HepG2 (cell line): ENCODE results near the gene NOXO1. TPM values are rescaled to one million over a fixed set of nuclear protein-coding genes. Genes with fewer than 3 reads are reported as not detected.

Experiments
- BRCA1 ChIP-seq: sonication (generic); formaldehyde crosslinking; IDR thresholded peaks from 2 replicates; pipeline ENCODE4 v1.4.0; 2020; ENCODE audit warnings: missing genetic modification reagents
- GLI4 ChIP-seq: sonication (generic); formaldehyde crosslinking; IDR thresholded peaks from 2 replicates; pipeline ENCODE4 v1.5.1; 2020; ENCODE audit warnings: missing genetic modification reagents, mild to moderate bottlenecking, moderate library complexity, borderline replicate concordance
- MIXL1 ChIP-seq: IDR thresholded peaks from 2 replicates; pipeline ENCODE4 v1.6.1; 2016
- PPARG ChIP-seq: conservative IDR thresholded peaks from 2 replicates; pipeline ENCODE4 v1.6.1; 2016; ENCODE audit warnings: missing biosample characterization, missing genetic modification reagents
- ZFP36L1 ChIP-seq: sonication (generic); formaldehyde crosslinking; IDR thresholded peaks from 2 replicates; pipeline ENCODE4 v1.8.0; 2022; ENCODE audit warnings: mild to moderate bottlenecking, missing genetic modification reagents, moderate library complexity
- ZMAT3 ChIP-seq: sonication (generic); formaldehyde crosslinking; conservative IDR thresholded peaks from 2 replicates; pipeline ENCODE4 v1.7.0; 2021; ENCODE audit warnings: missing genetic modification reagents
- ZNF552 ChIP-seq: sonication (generic); formaldehyde crosslinking; IDR thresholded peaks from 2 replicates; pipeline ENCODE4 v1.9.0; 2022; ENCODE audit warnings: missing genetic modification reagents, mild to moderate bottlenecking, borderline replicate concordance
- ZNF557 ChIP-seq: sonication (generic); formaldehyde crosslinking; IDR thresholded peaks from 2 replicates; pipeline ENCODE4 v1.4.0; 2020; ENCODE audit warnings: missing genetic modification reagents
- polyA plus RNA-seq, 8 experiments: library from polyadenylated mRNA; depleted of rRNA in 3 of 8; stranded (reverse) in 7 of 8; unstranded in 1 of 8; fragments of >200 nt; fragmentation: Illumina TruSeq in 4 of 8; extraction: Trizol in 4 of 8; gene quantifications; 2 replicates each; pipeline versions ENCODE4 v1.2.1 to v1.2.3, GENCODE V29; 2011 to 2016; ENCODE audit warnings: low read depth in 4 of 8, missing spikeins in 1 of 8, mixed read lengths in 1 of 8; ENCODE audit not compliant: insufficient read depth in 1 of 8
- total RNA-seq, 5 experiments: library from RNA; depleted of rRNA; stranded (reverse); fragments of >200 nt; fragmentation: Illumina TruSeq; extraction: Trizol; gene quantifications; 2 replicates each; pipeline ENCODE4 v1.2.3, GENCODE V29; 2016; ENCODE audit warnings: low read depth in 1 of 5
- TF ChIP-seq, protein P1 (sequence below): fragments of 450-650 bp; IDR thresholded peaks from 2 replicates; pipeline ENCODE4 v1.6.1; 2017; ENCODE audit warnings: mild to moderate bottlenecking
- TF ChIP-seq, protein P2 (sequence below): sonication (generic); formaldehyde crosslinking; IDR thresholded peaks from 2 replicates; pipeline ENCODE4 v1.5.1; 2020; ENCODE audit warnings: mild to moderate bottlenecking, missing genetic modification reagents, borderline replicate concordance
- TF ChIP-seq, protein P3 (sequence below): sonication (generic); formaldehyde crosslinking; IDR thresholded peaks from 2 replicates; pipeline ENCODE4 v1.5.0; 2020; ENCODE audit warnings: mild to moderate bottlenecking, missing genetic modification reagents
- TF ChIP-seq, protein P4 (sequence below): sonication (generic); formaldehyde crosslinking; IDR thresholded peaks from 2 replicates; pipeline ENCODE4 v1.8.0; 2022; ENCODE audit warnings: mild to moderate bottlenecking, missing genetic modification reagents
- TF ChIP-seq, protein P5 (sequence below): IDR thresholded peaks from 2 replicates; pipeline ENCODE4 v1.6.1; 2016; ENCODE audit warnings: missing compliant biosample characterization, missing genetic modification reagents, borderline replicate concordance
- TF ChIP-seq, protein P6 (sequence below): sonication (generic); formaldehyde crosslinking; IDR thresholded peaks from 2 replicates; pipeline ENCODE4 v1.4.0; 2020; ENCODE audit warnings: missing genetic modification reagents, mild to moderate bottlenecking, borderline replicate concordance
- TF ChIP-seq, protein P7 (sequence below): sonication (generic); formaldehyde crosslinking; IDR thresholded peaks from 2 replicates; pipeline ENCODE4 v1.9.0; 2022; ENCODE audit warnings: missing genetic modification reagents, mild to moderate bottlenecking, borderline replicate concordance

NOXO1 gene
- total and polyA plus RNA-seq, 2 of the 13 experiments (the other 11 are each of a cell fraction or from before 2014, with no cell fraction given), result 0.69 to 1.4 TPM

DNA sequence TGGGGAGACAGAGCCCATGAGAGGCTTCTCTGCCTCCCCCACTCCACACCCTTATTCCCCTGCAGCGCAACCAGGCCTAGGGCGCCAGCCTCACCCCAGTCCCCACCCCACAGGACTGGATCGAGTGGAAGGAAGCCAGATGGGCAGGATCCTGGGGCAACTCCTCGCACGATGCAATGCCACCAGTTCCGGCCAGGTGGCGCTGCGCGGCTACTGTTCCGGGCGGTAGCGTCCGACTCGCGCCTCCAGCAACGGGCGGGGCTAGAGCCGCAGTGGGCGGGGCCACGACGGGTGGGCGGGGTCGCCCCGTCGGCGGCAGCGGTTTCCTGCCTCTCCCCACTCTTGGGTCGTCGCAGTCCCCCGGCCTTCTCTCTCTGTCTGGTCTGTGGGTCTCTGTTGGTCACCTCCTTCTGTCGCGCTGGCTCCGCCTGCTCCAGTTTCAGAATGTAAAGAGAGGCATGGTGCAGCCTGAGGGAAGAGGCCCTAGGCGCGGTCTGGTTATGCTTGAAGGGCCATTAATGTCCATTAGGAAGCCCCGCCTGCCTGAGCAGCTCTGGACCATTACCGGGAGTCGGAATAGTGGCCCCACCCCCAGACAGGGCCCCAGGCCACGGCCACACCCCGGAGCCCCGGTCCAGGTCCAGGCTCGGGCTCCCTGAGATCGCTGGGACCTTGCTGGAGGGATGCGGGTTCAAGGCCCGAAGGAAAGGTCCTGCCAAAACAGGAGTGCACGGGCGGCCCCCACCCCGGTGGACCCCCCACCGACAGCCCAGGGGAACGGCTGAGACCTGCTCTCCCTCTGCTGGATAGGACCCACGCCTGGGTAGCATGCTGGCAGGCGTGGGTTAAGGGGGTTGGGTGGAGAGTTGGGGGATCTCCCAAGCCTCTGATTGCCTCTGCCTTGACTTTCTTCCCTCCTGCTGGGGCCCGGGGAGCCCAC, 42.1 kb upstream of the NOXO1 start (continued):
- TF ChIP-seq, protein P1, sequence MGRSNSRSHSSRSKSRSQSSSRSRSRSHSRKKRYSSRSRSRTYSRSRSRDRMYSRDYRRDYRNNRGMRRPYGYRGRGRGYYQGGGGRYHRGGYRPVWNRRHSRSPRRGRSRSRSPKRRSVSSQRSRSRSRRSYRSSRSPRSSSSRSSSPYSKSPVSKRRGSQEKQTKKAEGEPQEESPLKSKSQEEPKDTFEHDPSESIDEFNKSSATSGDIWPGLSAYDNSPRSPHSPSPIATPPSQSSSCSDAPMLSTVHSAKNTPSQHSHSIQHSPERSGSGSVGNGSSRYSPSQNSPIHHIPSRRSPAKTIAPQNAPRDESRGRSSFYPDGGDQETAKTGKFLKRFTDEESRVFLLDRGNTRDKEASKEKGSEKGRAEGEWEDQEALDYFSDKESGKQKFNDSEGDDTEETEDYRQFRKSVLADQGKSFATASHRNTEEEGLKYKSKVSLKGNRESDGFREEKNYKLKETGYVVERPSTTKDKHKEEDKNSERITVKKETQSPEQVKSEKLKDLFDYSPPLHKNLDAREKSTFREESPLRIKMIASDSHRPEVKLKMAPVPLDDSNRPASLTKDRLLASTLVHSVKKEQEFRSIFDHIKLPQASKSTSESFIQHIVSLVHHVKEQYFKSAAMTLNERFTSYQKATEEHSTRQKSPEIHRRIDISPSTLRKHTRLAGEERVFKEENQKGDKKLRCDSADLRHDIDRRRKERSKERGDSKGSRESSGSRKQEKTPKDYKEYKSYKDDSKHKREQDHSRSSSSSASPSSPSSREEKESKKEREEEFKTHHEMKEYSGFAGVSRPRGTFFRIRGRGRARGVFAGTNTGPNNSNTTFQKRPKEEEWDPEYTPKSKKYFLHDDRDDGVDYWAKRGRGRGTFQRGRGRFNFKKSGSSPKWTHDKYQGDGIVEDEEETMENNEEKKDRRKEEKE, result no peak
- TF ChIP-seq, protein P2, sequence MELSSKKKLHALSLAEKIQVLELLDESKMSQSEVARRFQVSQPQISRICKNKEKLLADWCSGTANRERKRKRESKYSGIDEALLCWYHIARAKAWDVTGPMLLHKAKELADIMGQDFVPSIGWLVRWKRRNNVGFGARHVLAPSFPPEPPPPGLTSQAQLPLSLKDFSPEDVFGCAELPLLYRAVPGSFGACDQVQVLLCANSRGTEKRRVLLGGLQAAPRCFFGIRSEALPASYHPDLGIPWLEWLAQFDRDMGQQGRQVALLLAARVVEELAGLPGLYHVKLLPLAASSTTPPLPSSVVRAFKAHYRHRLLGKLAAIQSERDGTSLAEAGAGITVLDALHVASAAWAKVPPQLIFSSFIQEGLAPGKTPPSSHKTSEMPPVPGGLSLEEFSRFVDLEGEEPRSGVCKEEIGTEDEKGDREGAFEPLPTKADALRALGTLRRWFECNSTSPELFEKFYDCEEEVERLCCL (CRISPR knock-in tag), result no peak
- TF ChIP-seq ZFP36L1 (CRISPR knock-in tag) (no peak), ZMAT3 (CRISPR knock-in tag) (no peak; the same call in 1 of the 2 replicates), PPARG (CRISPR knock-in tag) (0 out of 2 replicates have a peak, but pooled peaks have one; percentile 20), BRCA1 (CRISPR knock-in tag) (no peak), ZNF552 (no peak; the same call in 1 of the 2 replicates), ZNF557 (CRISPR knock-in tag) (no peak), MIXL1 (no peak), GLI4 (no peak)
- TF ChIP-seq, protein P3, sequence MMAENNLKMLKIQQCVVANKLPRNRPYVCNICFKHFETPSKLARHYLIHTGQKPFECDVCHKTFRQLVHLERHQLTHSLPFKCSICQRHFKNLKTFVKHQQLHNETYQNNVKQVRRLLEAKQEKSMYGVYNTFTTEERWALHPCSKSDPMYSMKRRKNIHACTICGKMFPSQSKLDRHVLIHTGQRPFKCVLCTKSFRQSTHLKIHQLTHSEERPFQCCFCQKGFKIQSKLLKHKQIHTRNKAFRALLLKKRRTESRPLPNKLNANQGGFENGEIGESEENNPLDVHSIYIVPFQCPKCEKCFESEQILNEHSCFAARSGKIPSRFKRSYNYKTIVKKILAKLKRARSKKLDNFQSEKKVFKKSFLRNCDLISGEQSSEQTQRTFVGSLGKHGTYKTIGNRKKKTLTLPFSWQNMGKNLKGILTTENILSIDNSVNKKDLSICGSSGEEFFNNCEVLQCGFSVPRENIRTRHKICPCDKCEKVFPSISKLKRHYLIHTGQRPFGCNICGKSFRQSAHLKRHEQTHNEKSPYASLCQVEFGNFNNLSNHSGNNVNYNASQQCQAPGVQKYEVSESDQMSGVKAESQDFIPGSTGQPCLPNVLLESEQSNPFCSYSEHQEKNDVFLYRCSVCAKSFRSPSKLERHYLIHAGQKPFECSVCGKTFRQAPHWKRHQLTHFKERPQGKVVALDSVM (CRISPR knock-in tag), result peak; percentile 36; the same call in 1 of the 2 replicates
- TF ChIP-seq, protein P4, sequence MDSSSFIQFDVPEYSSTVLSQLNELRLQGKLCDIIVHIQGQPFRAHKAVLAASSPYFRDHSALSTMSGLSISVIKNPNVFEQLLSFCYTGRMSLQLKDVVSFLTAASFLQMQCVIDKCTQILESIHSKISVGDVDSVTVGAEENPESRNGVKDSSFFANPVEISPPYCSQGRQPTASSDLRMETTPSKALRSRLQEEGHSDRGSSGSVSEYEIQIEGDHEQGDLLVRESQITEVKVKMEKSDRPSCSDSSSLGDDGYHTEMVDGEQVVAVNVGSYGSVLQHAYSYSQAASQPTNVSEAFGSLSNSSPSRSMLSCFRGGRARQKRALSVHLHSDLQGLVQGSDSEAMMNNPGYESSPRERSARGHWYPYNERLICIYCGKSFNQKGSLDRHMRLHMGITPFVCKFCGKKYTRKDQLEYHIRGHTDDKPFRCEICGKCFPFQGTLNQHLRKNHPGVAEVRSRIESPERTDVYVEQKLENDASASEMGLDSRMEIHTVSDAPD (CRISPR knock-in tag), result no peak
- TF ChIP-seq, protein P5, sequence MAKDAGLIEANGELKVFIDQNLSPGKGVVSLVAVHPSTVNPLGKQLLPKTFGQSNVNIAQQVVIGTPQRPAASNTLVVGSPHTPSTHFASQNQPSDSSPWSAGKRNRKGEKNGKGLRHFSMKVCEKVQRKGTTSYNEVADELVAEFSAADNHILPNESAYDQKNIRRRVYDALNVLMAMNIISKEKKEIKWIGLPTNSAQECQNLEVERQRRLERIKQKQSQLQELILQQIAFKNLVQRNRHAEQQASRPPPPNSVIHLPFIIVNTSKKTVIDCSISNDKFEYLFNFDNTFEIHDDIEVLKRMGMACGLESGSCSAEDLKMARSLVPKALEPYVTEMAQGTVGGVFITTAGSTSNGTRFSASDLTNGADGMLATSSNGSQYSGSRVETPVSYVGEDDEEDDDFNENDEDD (CRISPR knock-in tag), result peak; percentile 60; the same call in 1 of the 2 replicates
- TF ChIP-seq, protein P6, sequence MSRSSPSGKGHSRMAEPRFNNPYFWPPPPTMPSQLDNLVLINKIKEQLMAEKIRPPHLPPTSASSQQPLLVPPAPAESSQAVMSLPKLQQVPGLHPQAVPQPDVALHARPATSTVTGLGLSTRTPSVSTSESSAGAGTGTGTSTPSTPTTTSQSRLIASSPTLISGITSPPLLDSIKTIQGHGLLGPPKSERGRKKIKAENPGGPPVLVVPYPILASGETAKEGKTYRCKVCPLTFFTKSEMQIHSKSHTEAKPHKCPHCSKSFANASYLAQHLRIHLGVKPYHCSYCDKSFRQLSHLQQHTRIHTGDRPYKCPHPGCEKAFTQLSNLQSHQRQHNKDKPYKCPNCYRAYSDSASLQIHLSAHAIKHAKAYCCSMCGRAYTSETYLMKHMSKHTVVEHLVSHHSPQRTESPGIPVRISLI (CRISPR knock-in tag), result peak; percentile 19; the same call in 1 of the 2 replicates
- TF ChIP-seq, protein P7, sequence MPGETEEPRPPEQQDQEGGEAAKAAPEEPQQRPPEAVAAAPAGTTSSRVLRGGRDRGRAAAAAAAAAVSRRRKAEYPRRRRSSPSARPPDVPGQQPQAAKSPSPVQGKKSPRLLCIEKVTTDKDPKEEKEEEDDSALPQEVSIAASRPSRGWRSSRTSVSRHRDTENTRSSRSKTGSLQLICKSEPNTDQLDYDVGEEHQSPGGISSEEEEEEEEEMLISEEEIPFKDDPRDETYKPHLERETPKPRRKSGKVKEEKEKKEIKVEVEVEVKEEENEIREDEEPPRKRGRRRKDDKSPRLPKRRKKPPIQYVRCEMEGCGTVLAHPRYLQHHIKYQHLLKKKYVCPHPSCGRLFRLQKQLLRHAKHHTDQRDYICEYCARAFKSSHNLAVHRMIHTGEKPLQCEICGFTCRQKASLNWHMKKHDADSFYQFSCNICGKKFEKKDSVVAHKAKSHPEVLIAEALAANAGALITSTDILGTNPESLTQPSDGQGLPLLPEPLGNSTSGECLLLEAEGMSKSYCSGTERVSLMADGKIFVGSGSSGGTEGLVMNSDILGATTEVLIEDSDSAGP (CRISPR knock-in tag), result peak; percentile 55; the same call in 1 of the 2 replicates
